Retinal pigment epithelial cell (primary cell): ENCODE results near the gene RC3H2.

Experiments
- DNase-seq: peaks from one replicate; pipeline ENCODE4 v3.0.0-alpha.2; 2010; ENCODE audit warnings: low read depth
- H3K4me3 ChIP-seq: 2 replicates; pipeline ENCODE4 v1.5.1; 2011; ENCODE audit warnings: mild to moderate bottlenecking, low read length, control low read depth, moderate library complexity
- TF ChIP-seq, protein P1 (sequence below): conservative IDR thresholded peaks from 2 replicates; pipeline ENCODE4 v1.5.1; 2011; ENCODE audit warnings: low read depth, low read length, control low read depth, inconsistent platforms

Gene RC3H2

GRCh38 chr9:122944960-122945888, 40.1 kb upstream of the RC3H2 start:
- DNase-seq = no peak
- TF ChIP-seq, protein P1, sequence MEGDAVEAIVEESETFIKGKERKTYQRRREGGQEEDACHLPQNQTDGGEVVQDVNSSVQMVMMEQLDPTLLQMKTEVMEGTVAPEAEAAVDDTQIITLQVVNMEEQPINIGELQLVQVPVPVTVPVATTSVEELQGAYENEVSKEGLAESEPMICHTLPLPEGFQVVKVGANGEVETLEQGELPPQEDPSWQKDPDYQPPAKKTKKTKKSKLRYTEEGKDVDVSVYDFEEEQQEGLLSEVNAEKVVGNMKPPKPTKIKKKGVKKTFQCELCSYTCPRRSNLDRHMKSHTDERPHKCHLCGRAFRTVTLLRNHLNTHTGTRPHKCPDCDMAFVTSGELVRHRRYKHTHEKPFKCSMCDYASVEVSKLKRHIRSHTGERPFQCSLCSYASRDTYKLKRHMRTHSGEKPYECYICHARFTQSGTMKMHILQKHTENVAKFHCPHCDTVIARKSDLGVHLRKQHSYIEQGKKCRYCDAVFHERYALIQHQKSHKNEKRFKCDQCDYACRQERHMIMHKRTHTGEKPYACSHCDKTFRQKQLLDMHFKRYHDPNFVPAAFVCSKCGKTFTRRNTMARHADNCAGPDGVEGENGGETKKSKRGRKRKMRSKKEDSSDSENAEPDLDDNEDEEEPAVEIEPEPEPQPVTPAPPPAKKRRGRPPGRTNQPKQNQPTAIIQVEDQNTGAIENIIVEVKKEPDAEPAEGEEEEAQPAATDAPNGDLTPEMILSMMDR = no peak
- H3K4me3 ChIP-seq = no peak overlapping the region

DNA sequence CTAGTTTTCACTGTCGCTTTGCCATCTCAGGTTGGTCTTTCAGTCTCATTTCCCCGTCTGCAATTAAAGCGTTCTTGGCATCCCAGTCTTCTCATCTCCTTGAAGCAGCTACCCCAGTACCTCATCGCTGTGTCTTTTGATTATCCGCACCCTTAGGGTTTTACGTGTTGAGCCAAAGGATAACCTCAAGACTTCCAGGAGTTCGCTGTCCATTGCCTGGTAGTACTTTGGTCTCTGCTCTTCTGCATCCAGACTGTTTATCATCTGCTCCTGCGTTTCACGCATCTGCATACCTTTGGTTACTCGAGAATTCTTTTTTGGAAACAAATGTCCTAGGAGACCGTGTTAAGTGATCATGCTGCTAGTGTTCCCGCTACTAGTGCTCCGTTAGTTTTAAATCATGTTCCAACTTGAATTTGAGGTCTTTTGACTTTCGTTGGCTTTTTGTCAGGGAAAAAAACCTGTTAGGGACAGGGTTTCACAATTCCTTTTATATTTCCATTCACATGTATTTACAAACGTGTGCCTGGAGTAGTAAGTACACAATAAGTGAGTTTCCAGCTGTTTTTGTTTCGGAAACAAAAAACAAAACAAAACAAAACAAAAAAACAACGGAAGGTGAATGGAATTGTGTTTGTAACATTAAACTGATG, 36.5 kb upstream of the RC3H2 start:
- no peak for DNase-seq
- peak overlapping the region; percentile 85 for H3K4me3 ChIP-seq
- TF ChIP-seq, protein P1 = no peak

DNA sequence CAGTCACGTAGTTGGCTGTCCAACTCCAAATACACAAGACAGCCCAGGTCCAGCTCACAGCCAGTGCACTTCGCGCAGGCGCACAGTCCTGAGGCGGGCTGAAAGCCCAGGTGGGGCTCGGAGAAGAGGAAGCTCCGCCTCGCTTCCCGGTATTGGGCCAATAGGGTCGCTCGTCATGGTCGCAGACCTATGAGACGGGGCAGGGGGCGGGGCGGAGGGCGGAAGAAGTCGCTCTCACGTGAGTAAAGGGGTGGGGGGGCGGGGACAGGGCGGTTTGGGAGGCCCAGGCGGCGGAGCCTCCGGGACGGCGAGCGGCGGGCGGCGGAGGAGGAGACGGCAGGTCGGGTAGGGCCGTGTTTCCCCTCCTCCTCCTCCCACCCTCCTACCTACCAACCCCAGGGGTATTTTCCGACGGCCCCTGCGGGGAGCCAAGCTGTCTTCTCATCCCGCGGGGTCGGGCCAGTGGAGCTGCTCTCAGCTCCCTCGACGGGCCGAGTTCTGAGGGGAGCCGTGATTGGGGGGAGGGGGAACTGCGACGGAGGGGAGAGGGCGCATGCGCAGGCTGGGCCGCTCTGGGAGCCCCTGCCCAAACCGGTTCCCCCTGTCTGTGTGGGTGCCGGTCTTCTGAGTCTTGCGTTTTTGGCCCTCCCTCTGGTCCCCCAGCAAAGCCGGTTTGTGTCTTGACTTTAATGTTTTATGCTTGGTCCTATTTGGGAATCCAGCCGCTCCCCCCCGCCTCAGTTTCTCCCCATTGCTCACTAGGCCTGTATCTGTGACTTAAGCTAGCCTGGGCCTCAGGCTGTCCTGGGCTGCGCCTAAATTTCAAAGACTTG, 35.8 kb upstream of the RC3H2 start, which contains the start of gene RABGAP1:
RABGAP1 (plus strand) TSS at position 272 of the 833 bp plus-strand sequence. CDS start 16,040 bp downstream, outside the sequence.
- peak within 1 kb of the TSS; percentile 85 for H3K4me3 ChIP-seq
- TF ChIP-seq, protein P1 = no peak
- peak; percentile 92 for DNase-seq

DNA sequence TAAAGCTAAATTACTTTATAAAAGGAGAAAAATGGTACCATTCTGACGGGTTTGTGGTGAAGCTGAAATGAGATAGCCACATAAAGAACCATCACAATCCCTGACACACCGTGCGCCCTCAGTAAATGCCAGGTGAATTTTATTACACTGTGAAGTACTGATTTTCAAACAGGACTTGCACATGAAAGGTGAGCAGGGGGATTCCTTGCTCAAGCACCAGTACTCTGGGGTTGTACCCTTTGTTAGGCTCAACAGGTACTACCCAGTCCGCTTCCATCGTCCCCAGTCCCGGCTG, 35.2 kb upstream of the RC3H2 start:
- TF ChIP-seq, protein P1 = no peak
- no peak for DNase-seq
- H3K4me3 ChIP-seq = peak overlapping the region; percentile 39

DNA sequence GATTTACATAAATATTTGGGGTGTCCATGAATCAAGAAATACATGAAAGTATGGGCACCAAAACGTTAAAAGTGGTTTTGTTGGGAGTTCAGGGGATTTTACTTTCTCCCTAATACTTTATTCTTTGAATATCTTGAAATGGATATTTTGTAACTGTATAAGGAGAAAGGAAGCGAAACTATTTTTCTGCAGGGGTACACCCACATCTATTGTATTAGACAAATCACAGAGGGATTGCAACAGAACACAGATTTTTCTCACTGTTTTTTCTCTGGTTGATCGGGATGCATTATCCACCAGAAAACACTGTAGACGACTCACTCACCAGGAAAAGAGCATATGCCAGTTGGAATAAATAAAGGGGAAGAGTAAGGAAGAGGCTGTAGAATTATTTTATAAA, 34.4 kb upstream of the RC3H2 start:
- no peak overlapping the region for H3K4me3 ChIP-seq
- TF ChIP-seq, protein P1 = no peak
- DNase-seq = no peak

DNA sequence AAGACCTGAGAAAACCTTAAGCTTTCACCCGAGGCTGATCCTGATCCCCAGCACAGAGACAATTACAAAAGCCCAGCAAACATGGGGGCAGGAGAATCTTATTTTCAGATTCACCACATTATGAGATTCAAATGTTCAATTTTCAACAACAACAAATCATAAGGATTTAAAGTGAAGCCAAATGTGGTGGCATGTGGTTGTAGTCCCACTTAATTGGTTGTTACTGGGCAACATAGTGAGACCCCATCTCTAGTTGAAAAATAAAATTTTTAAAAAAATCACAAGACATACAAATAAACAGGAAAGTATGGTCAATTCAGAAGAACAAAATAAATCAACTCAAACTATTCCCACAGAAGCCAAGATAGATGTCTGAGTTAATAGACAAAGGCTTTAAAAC, 31.7 kb upstream of the RC3H2 start:
- H3K4me3 ChIP-seq = no peak overlapping the region
- DNase-seq = no peak
- TF ChIP-seq, protein P1 = no peak
